ENCODE measurements around the gene PLEKHO1.

DNA sequence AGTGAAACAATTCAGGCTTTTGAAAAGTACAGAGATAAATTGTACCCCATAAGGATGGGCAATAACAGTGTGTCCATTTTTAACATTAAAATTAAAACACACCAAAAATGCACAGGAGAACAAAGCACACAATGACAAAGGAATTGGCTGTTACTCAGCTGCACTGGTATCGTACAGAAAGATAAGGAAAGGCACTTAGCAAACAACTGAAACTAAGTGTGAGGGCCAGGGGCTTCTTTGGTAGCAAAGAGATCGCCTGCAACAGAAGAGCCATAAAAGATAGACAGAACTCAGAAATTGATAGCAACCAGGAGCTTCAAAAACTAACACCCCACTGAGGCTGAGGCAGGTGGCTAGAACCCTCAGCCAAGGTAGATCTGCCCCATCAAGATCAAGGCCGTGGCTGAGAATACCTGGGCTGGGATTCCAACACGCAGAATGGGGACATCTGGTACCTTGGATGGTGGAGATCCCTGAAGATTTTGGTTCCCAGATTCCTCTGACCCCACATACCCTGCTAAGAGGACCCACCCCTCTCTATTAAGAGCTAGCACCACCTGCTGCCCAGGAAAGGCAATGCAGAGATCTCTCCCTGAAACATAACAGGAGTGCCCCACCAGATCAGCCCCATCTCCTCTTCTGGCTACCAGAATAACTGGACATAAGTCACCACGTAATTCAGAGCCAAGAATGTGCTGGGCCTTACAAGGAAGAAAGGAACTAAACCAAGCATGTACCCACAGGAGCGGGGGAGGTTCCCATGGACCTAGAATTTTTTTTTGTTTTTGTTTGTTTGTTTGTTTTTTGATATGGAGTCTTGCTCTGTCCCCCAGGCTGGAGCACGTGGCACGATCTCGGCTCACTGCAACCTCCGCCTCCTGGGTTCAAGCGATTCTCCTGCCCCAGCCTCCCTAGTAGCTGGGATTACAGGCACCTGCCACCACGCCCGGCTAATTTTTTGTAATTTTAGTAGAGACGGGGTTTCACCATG, 16.2 kb downstream of the PLEKHO1 start:
- TF ChIP-seq EZH2phosphoT487 (IDR thresholded peaks at IDR 0.05; ENCODE audit: borderline replicate concordance, low read depth) = no peak
- peak; percentile 82 for TF ChIP-seq CTCF (IDR thresholded peaks at IDR 0.05)
- TF ChIP-seq RFX5 (IDR thresholded peaks at IDR 0.05; ENCODE audit: low read length) = no peak
- no peak for TF ChIP-seq FOXM1 (IDR thresholded peaks at IDR 0.05; ENCODE audit: low read depth)
- no peak for TF ChIP-seq EP300 (IDR thresholded peaks at IDR 0.05; ENCODE audit: borderline replicate concordance in 1 of 2, low read depth in 1 of 2, low read length in 1 of 2)
- no peak for TF ChIP-seq GABPA (IDR thresholded peaks at IDR 0.05; ENCODE audit: low read depth)
- TF ChIP-seq FOXJ3 (CRISPR knock-in tag; IDR thresholded peaks at IDR 0.05) = no peak
- TF ChIP-seq REST (IDR thresholded peaks at IDR 0.05; ENCODE audit: low read depth, low read length) = no peak
- TF ChIP-seq JUND (IDR thresholded peaks at IDR 0.05) = no peak
- TF ChIP-seq USF2 (IDR thresholded peaks at IDR 0.05; ENCODE audit: borderline replicate concordance, low read depth, low read length) = no peak
- TF ChIP-seq RCOR1 (IDR thresholded peaks at IDR 0.05; ENCODE audit: low read length) = no peak
